Measurements from ENCODE around the gene RSPH3.

- TF ChIP-seq CEBPB (IDR thresholded peaks at IDR 0.05; ENCODE audit: low read depth, low read length): no peak
- no peak for TF ChIP-seq POLR2AphosphoS5 (IDR thresholded peaks at IDR 0.05; ENCODE audit: low read depth, low read length)
- no peak for TF ChIP-seq ZNF274 (IDR thresholded peaks at IDR 0.05; ENCODE audit: borderline replicate concordance, extremely low read depth, low read length)
- TF ChIP-seq CTCF (IDR thresholded peaks at IDR 0.05; ENCODE audit: control extremely low read depth in 1 of 3, insufficient read depth in 1 of 3, low read depth in 1 of 3, low read length in 3 of 3): no peak
- TF ChIP-seq HDAC6 (IDR thresholded peaks at IDR 0.05; ENCODE audit: low read depth, low read length): no peak
- TF ChIP-seq GTF2F1 (IDR thresholded peaks at IDR 0.05; ENCODE audit: borderline replicate concordance, low read depth, low read length): no peak
These were observed 43.9 kb upstream of the RSPH3 start for GRCh38 chr6:159043947-159044346.

Measured in H1 (cell line).